Muscle of leg (tissue), 11 donors: ENCODE measurements around the gene PSMA7. TPM values are rescaled to one million over a fixed set of nuclear protein-coding genes. Genes with fewer than 3 reads are reported as not detected.

Source experiments
- DNase-seq: peaks from one replicate; pipeline ENCODE4 v3.0.0; 2013
- H3K27ac ChIP-seq: one replicate; pipeline ENCODE4 v1.5.1; 2013; ENCODE audit warnings: mild to moderate bottlenecking, low read length, control low read depth
- H3K27me3 ChIP-seq: one replicate; pipeline ENCODE4 v1.6.1; 2013; ENCODE audit warnings: low read length; ENCODE audit not compliant: control insufficient read depth, insufficient read depth
- H3K36me3 ChIP-seq: one replicate; pipeline ENCODE4 v1.6.1; 2013; ENCODE audit warnings: low read length; ENCODE audit not compliant: control insufficient read depth, insufficient read depth
- H3K4me1 ChIP-seq: one replicate; pipeline ENCODE4 v1.6.1; 2013; ENCODE audit warnings: low read length; ENCODE audit not compliant: control insufficient read depth, insufficient read depth
- H3K4me3 ChIP-seq: one replicate; pipeline ENCODE4 v1.5.1; 2013; ENCODE audit warnings: low read length, control low read depth
- H3K9me3 ChIP-seq: replicated peaks from 2 replicates; pipeline ENCODE4 v1.6.1; 2013; ENCODE audit warnings: low read depth, low read length; ENCODE audit not compliant: control insufficient read depth
- WGBS: methylation state at CpG from one replicate; pipeline ENCODE4 v1.1.5; 2013; ENCODE audit warnings: missing lambda C conversion rate; ENCODE audit not compliant: insufficient coverage; 5-methylcytosine and 5-hydroxymethylcytosine counted together
- polyA plus RNA-seq, 8 donors: library from polyadenylated mRNA; unstranded; fragments of 120-200 nt; gene quantifications; one replicate each; pipeline versions ENCODE4 v1.2.1 to v1.2.3, GENCODE V29; 2013; ENCODE audit warnings: inconsistent platforms in 1 of 8, low replicate concordance in 1 of 8; ENCODE audit not compliant: insufficient read length in 8 of 8, insufficient read depth in 1 of 8
- total RNA-seq: library from RNA; stranded (reverse); fragments of 120-200 nt; gene quantifications from one replicate; pipeline ENCODE4 v1.2.4, GENCODE V29; 2013

The PSMA7 gene
- total and polyA plus RNA-seq, 9 donors = 154 to 227 (median 164) TPM

DNA sequence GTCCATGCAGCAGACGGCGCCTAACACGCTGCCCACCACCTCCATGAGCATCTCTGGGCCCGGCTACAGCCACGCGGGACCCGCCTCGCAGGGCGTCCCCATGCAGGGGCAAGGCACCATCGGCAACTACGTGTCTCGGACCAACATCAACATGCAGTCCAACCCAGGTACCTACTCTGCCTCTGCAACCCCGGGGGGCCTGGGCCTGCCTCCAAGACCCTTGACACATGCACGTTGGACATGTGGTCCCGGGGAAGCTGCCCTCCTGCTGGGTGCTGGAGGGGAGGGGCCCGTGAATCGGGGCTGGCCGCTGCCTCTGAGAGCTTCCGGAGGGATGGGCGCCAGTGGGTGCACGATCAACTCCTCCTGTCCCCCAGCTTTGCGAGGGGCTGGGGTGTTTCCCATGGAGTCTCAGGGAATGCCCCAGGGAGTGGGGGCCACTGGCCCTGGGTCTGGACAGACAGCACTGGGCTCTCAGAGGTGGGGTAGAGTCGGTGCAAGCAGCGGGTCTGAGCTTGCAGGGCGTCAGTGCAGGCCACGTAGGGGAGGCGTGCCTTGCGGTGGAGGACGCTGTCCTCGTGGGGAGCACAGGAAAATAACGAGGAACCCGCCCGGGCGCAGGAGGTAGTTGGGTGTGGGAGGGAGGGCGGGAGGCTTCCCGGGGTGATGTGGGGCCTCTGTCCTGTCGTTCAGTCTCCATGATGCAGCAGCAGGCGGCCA is 19.7 kb upstream of the PSMA7 start:
- no peak overlapping the region for H3K27ac ChIP-seq
- H3K4me1 ChIP-seq = no peaks in the 10 kb centered on the region
- no peaks in the 10 kb centered on the region for H3K9me3 ChIP-seq
- no peak for DNase-seq
- peaks cover 60% of the 10 kb centered on the region for H3K36me3 ChIP-seq
- no peak overlapping the region for H3K4me3 ChIP-seq
- WGBS = 92% methylated on average over 28 of the region's 38 CpGs
- no peaks in the 10 kb centered on the region for H3K27me3 ChIP-seq

DNA sequence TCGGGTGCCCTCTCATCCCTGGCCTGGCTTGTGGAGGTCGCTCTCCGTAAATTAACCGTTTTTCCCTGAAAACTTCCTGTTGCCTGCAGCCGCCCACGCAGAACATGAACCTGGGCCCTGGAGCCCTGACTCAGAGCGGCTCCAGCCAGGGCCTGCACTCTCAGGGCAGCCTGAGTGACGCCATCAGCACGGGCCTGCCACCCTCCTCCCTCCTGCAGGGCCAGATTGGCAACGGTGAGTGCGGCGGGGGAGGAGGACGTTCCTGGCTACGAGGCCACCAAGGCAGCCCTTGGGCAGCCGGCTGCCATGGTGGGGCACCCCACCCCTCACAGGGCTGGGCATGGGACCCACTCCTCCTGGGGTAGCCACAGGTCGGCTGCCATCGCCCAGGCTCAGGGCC is 18.2 kb upstream of the PSMA7 start:
- no peak for DNase-seq
- H3K9me3 ChIP-seq = no peaks in the 10 kb centered on the region
- no peak overlapping the region for H3K4me3 ChIP-seq
- WGBS = 77% methylated on average over 11 of the region's 17 CpGs
- H3K36me3 ChIP-seq = peaks cover 56% of the 10 kb centered on the region
- peaks cover 8% of the 10 kb centered on the region for H3K4me1 ChIP-seq
- no peaks in the 10 kb centered on the region for H3K27me3 ChIP-seq
- no peak overlapping the region for H3K27ac ChIP-seq

DNA sequence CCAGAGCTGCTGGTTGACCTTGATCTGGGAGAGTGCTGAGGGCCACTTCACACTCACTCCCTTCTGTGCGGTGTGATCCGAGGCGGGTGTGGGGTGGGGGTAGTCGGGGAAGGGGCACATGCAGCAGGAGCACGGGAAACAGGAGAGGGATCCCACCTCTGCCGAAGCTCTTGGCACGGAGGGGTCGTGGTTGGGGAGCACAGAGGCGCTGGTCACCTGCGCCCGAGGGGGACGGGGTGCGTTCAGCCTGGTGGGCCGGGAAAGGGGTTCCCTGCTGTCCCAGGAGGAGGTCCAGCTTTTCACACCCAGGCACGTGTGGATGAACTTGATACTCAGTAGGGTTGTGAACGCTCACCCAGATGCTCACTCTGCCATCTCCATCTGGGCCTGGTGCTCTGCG is 17.7 kb upstream of the PSMA7 start:
- Histone ChIP-seq H3K4me1 (peaks cover 12% of the 10 kb centered on the region), H3K4me3 (no peak overlapping the region), H3K36me3 (peaks cover 51% of the 10 kb centered on the region), H3K9me3 (no peaks in the 10 kb centered on the region), H3K27me3 (no peaks in the 10 kb centered on the region), H3K27ac (no peak overlapping the region)
- WGBS = 81% methylated on average over 13 of the region's 17 CpGs
- DNase-seq = no peak

DNA sequence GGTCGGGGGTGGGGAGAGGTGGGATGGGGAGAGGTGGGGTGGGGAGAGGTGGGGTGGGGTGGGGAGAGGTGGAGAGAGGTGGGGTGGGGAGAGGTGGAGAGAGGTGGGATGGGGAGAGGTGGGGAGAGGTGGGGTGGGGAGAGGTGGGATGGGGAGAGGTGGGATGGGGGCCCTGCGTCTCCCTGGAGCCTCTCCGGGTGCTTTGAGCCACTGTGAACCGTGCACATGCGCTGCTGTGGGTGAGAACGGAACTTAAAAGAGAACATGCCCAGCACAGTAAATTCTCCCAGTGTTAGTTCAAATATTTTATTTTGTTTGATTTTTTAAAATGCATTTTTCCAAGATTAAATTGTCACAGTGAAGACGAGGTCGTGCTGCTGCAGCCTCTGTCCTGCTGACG is 17.1 kb upstream of the PSMA7 start:
- Histone ChIP-seq H3K9me3 (no peaks in the 10 kb centered on the region), H3K27ac (no peak overlapping the region), H3K27me3 (no peaks in the 10 kb centered on the region), H3K36me3 (peaks cover 45% of the 10 kb centered on the region), H3K4me3 (no peak overlapping the region), H3K4me1 (peaks cover 12% of the 10 kb centered on the region)
- DNase-seq = no peak
- WGBS = 92% methylated on average over 3 of the region's 9 CpGs

DNA sequence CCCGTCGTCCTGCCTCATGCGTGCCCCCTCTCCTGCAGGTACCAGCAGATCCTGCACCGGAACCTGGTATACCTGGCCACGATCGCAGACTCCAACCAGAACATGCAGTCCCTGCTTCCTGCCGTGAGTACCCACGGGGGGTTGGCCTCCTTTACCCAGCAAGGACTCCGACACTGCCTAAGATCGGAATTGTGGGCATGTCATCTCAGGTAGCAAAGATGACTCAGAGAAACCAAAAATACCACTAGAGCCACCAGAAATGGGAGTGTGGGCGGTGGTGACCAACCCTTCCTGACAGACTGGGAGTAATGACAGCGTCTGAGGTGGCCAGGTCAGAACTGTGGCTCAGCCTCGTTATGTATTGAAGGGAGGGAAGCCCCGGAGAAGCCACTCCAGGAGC is 16.6 kb upstream of the PSMA7 start:
- no peaks in the 10 kb centered on the region for H3K9me3 ChIP-seq
- H3K27me3 ChIP-seq = no peaks in the 10 kb centered on the region
- DNase-seq = no peak
- peaks cover 40% of the 10 kb centered on the region for H3K36me3 ChIP-seq
- H3K27ac ChIP-seq = no peak overlapping the region
- 93% methylated on average over 10 of the region's 14 CpGs for WGBS
- no peak overlapping the region for H3K4me3 ChIP-seq
- H3K4me1 ChIP-seq = peaks cover 12% of the 10 kb centered on the region

DNA sequence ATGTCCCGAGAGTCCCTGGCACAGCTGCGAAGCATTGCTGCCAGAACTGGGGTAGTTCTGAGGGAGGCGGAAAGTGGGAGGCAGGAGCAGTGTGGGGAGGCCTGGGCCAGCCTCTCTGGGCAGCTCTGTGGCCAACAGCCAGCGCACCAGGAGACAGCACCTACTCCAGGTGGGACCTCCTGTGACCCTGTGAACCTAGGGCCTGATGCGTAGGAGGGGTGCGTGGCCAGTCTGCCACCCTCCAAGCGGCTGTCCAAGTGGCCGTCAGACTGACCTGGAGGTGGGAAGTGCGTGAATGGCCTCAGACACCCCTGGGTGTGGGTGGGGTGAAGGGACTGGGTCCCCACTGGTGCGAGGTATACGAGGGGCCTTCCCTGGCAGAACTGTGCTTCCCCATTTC is 15.9 kb upstream of the PSMA7 start:
- H3K27ac ChIP-seq = no peak overlapping the region
- H3K36me3 ChIP-seq = peaks cover 40% of the 10 kb centered on the region
- no peak for DNase-seq
- 88% methylated on average over 11 of the region's 11 CpGs for WGBS
- H3K4me3 ChIP-seq = no peak overlapping the region
- H3K27me3 ChIP-seq = no peaks in the 10 kb centered on the region
- H3K4me1 ChIP-seq = peaks cover 12% of the 10 kb centered on the region
- no peaks in the 10 kb centered on the region for H3K9me3 ChIP-seq

DNA sequence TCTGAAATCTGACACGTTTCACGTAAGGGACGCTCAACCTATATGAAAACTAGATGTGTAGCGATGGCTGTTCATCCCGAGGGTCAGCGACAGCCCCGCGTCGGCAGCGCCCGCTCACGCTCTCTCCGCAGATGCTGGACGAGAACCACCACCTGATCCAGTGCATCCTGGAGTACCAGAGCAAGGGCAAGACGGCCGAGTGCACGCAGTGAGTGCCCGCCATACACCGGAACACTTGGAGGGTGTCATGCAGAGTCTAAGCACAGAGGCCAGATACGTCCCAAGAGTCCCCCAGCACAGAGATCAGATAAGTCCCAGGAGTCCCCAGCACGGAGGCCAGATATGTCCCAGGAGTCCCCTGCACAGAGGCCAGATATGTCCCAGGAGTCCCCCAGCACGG is 15.3 kb upstream of the PSMA7 start:
- Histone ChIP-seq H3K27me3 (no peaks in the 10 kb centered on the region), H3K36me3 (peaks cover 40% of the 10 kb centered on the region), H3K27ac (no peak overlapping the region), H3K9me3 (no peaks in the 10 kb centered on the region), H3K4me3 (no peak overlapping the region), H3K4me1 (peaks cover 12% of the 10 kb centered on the region)
- WGBS = 89% methylated on average over 22 of the region's 22 CpGs
- DNase-seq = no peak

DNA sequence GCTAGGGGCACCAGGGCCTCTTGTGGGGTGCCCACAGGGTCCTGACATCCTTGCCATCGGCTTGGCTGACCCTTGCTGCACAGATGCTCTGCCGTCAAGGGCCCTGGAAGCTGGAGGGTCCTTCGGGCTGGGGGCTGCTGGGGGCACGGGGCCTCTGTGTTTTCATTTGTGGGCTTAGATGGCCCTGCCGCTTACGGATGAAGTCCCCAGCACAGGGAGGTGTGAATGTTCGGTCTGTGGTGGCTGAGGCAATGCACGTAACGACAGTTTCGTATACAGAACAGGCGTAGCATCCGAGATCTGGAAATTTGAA is 14.8 kb upstream of the PSMA7 start:
- Histone ChIP-seq H3K4me1 (peaks cover 12% of the 10 kb centered on the region), H3K4me3 (no peak overlapping the region), H3K27me3 (no peaks in the 10 kb centered on the region), H3K27ac (no peak overlapping the region), H3K36me3 (peaks cover 39% of the 10 kb centered on the region), H3K9me3 (no peaks in the 10 kb centered on the region)
- 95% methylated on average over 9 of the region's 12 CpGs for WGBS
- DNase-seq = no peak

DNA sequence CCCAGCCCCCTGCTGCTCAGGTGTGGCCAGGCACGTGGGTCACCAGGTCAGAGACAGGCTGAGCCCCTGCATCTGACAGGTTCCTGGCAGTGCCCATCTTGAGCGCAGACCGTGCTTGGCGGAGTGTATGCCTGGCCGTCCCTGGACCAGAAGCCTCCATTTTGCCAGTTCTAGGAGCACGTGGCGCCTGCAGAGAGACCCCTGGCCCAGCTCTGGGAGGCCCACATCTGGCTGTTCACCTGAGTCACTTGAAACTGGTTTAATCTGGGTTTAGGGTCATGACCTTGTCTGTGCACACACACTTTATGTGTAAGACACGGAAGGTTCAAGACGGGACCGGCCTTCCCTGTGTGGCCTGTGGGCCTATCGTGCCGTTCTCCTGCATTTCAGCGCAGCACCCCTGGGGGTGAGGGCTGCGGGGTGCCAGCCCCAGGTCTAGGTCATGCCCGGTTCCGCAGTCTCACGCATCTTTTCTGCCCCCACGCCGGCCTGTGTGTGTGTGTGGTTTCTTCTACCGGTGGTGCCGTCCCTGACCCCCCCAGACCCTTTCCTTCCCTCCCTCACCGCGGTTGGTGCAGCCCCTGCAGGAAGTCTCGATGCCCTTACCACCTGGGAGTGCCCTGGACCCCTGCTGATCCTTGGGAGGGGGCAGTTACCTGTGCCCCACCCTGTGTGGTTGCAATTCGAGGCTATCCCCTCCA is 14.3 kb upstream of the PSMA7 start:
- H3K27ac ChIP-seq = no peak overlapping the region
- H3K4me1 ChIP-seq = peaks cover 12% of the 10 kb centered on the region
- H3K9me3 ChIP-seq = no peaks in the 10 kb centered on the region
- H3K27me3 ChIP-seq = no peaks in the 10 kb centered on the region
- WGBS = 76% methylated on average over 16 of the region's 25 CpGs
- no peak for DNase-seq
- H3K36me3 ChIP-seq = peaks cover 36% of the 10 kb centered on the region
- H3K4me3 ChIP-seq = no peak overlapping the region

DNA sequence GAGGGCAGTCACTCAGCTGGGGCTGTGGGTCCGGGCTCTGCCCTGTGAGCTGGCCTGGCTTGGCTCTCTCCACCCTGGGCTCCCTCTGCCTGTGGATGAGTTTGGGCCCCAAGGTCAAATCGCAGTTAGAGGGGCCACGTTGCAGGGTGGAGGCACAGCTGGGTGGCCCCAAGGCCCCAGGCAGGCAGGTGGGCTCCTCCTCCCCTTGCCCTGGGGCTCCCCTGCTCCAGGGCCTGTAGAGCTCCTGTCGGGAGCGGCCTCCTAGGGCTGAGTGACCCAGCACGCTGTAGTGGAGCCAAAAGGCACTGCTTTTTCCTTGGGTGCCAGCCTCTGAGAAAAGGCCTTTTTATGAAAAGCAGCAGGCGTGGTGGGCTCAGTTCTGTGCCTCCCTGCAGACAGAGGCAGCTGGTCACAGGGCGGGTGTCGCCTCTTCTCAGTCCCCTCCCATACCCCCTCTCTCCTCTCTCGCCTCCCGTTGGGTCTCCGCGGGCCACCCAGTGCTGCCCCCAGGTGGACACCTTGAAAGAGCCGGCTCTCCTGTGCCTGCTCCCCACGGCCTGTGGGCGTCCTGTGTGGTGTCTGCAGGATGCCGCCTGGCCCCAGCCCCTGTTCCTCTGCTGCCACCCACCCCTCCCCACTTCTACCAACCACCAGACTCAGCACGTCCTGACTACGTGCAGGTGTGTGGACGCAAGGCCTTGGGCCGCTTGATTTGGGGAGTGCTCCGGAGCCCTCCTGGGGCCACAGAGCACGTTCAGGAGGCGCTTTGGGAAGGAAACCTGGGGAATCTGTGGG is 13.6 kb upstream of the PSMA7 start:
- H3K4me3 ChIP-seq = no peak overlapping the region
- peaks cover 12% of the 10 kb centered on the region for H3K4me1 ChIP-seq
- H3K27me3 ChIP-seq = no peaks in the 10 kb centered on the region
- WGBS = 40% methylated on average over 20 of the region's 24 CpGs
- H3K27ac ChIP-seq = no peak overlapping the region
- peak; percentile 61 for DNase-seq
- peaks cover 37% of the 10 kb centered on the region for H3K36me3 ChIP-seq
- H3K9me3 ChIP-seq = no peaks in the 10 kb centered on the region
